Activated naive CD8-positive, alpha-beta T cell treated with anti-CD3 and anti-CD28 coated beads, Interleukin-2, amount 10 ng/mL, durations not matched to agents 7 days and 5 days (primary cell): ENCODE data around the gene RHOD. TPM values are rescaled to one million over a fixed set of nuclear protein-coding genes. Genes with fewer than 3 reads are reported as not detected.

Experiments used
- ATAC-seq: fragments of 150-1000 bp; cut with Tn5 transposase; one replicate; pipeline ENCODE4 v1.10.0; 2021; ENCODE audit warnings: low read depth, moderate library complexity
- POLR2A ChIA-PET: fragments of 350-600 bp; sonication (Branson Sonifier 250); formaldehyde crosslinking; loops from one replicate; lab custom pipeline; 2021; ENCODE audit warnings: antibody characterized with exemption; lab: Charles Lee
- DNase-seq: peaks from one replicate; pipeline ENCODE4 v3.0.0; 2021
- H3K27ac Mint-ChIP-seq: one replicate; pipeline ENCODE4 v1.8.0; 2022; ENCODE audit warnings: mild to moderate bottlenecking, mixed read lengths
- H3K27me3 Mint-ChIP-seq: one replicate; pipeline ENCODE4 v1.8.0; 2022; ENCODE audit warnings: mild to moderate bottlenecking, moderate library complexity, mixed read lengths
- H3K36me3 Mint-ChIP-seq: one replicate; pipeline ENCODE4 v1.8.0; 2021; ENCODE audit warnings: mild to moderate bottlenecking, mixed read lengths
- H3K4me1 Mint-ChIP-seq: one replicate; pipeline ENCODE4 v1.8.0; 2021; ENCODE audit warnings: mixed read lengths
- H3K4me3 Mint-ChIP-seq: one replicate; pipeline ENCODE4 v1.8.0; 2022; ENCODE audit warnings: mild to moderate bottlenecking, moderate library complexity, mixed read lengths
- H3K9me3 Mint-ChIP-seq: one replicate; pipeline ENCODE4 v1.8.0; 2021; ENCODE audit warnings: mixed read lengths
- total RNA-seq, 2 experiments: library from RNA; stranded (reverse); gene quantifications; one replicate each; pipeline ENCODE4 v1.2.3, GENCODE V29; 2021

RHOD gene
- total RNA-seq, 2 experiments from 2014 or later = 0.39 to 0.54 TPM

DNA sequence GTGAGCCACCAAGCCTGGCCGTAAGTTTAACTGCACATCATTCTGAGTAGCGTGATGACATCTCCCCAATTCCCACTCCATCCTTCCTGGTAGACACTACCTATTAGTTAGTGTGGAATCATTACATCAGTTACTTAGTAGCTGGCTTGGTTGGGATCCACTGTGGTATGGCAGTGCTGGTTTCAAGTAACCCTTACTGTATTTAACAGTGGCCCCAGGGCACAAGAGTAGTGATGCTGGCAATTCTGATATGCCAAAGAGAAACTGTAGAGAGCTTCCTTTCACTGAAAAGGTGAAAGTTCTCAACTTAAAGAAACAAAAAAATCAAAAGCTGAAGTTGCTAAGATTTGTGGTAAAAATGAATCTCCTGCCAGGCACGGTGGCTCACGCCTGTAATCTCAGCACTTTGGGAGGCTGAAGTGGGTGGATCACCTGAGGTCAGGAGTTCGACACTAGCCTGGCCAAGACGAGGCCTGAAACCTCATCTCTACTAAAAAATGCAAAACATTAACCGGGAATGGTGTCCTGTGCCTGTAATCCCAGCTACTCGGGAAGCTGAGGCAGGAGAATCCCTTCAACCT, 27.2 kb downstream of the RHOD start:
- POLR2A ChIA-PET = interaction anchor here (1.2 kb wide), 1 partner anchor 18 kb away, joined by 4 read pairs; no protein-coding TSS in a partner anchor
- Mint-ChIP-seq H3K4me1 (peaks cover 11% of the 10 kb centered on the region), H3K27me3 (peaks cover 2% of the 10 kb centered on the region), H3K4me3 (no peak overlapping the region), H3K9me3 (no peaks in the 10 kb centered on the region), H3K27ac (no peak overlapping the region), H3K36me3 (no peaks in the 10 kb centered on the region)
- ATAC-seq (no peak), DNase-seq (no peak)

DNA sequence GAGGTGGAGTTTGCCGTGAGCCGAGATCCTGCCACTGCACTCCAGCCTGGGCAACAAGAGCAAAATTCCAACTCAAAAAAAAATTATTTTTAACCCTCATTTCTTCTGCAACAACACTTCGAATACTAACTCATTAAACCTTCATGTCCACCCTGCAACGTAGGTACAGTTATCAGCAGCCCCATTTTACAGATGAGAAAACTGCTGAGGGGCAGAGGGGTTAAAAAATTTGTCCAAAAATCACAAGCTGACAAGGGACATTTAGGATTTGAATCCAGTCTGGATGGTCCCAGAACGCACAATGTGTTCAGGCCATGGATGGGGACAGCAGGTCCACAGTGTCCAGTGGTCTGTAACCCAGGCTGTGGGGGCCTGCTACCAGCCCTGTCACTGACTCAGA, 29.0 kb downstream of the RHOD start:
- no peak for DNase-seq
- ATAC-seq = no peak
- POLR2A ChIA-PET = no interaction called here
- Mint-ChIP-seq H3K4me1 (peaks cover 11% of the 10 kb centered on the region), H3K27ac (no peak overlapping the region), H3K27me3 (peaks cover 2% of the 10 kb centered on the region), H3K4me3 (no peak overlapping the region), H3K9me3 (no peaks in the 10 kb centered on the region), H3K36me3 (no peaks in the 10 kb centered on the region)

DNA sequence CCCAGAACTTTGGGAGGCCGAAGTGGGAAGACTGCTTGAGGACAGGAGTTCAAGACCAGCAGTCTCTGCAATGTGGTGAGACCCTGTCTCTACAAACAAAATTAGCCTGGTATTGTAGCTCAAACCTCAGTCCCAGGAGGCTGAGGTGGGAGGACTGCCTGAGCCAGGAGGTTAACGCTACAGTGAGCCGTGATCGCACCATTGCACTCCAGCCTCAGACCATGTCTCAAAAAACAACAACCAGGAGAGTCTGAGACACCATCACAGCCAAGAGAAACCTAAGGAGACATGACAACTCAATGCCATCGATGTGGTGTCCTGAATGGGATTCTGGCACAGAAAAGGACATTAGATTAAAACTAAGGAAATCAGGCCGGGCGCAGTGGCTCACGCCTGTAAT, 34.1 kb downstream of the RHOD start:
- Mint-ChIP-seq H3K36me3 (no peaks in the 10 kb centered on the region), H3K4me1 (no peaks in the 10 kb centered on the region), H3K9me3 (no peaks in the 10 kb centered on the region), H3K27ac (no peak overlapping the region), H3K27me3 (no peaks in the 10 kb centered on the region), H3K4me3 (no peak overlapping the region)
- DNase-seq (no peak), ATAC-seq (no peak)
- POLR2A ChIA-PET = no interaction called here

DNA sequence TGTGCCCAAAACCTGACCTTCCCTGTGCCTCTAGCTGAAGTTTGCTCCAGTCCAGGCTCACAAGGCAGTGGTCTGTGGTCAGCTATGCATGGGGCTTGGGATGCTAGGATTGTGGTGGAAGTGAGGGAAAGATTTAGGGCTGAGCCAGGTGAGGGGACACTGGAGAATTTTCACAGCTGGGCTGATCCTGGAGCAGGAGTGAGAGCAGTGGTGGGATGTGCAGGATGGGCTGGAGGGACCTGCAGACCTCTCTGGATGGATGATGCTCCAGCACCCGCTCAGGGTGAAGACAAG, 38.5 kb downstream of the RHOD start:
- Mint-ChIP-seq H3K9me3 (no peaks in the 10 kb centered on the region), H3K4me3 (no peak overlapping the region), H3K27me3 (no peaks in the 10 kb centered on the region), H3K4me1 (peaks cover 11% of the 10 kb centered on the region), H3K36me3 (no peaks in the 10 kb centered on the region), H3K27ac (no peak overlapping the region)
- ATAC-seq = no peak
- POLR2A ChIA-PET = interaction anchor here (0.8 to 1.1 kb wide), 2 partner anchors 24 to 35 kb away, joined by 3 read pairs; partner anchors contain the start of gene KDM2A
- DNase-seq = no peak

DNA sequence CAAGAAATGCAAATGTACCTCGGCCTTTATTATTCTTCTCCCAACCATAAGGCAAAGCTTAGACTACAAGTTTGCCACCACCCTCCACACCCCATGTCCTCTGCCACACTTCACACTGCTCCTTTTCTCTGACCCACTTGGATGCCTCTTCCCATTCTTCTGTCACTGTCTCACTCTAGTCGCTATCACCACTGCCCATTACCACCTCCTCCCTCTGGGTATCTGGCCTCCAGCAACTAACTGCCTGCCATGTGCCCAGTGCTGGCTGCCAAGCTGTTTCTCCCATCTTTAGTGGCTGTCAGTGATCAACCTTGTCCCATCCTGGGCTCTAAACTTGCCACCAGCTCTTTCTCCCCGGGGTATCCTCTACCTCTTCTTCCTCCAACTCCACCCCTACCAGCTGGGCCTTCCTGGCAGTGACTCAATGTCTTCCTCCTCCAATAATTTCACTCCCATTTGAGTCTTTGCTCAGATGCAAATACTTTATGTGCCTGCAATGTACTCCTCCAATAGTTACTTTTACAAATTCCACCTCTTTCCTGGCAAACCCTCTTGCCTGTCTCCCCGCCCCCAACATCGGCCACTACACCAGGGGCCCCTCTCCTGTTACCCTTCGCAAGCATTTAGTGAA, 42.3 kb downstream of the RHOD start:
- Mint-ChIP-seq H3K9me3 (no peaks in the 10 kb centered on the region), H3K27ac (peak overlapping the region; percentile 9), H3K27me3 (no peaks in the 10 kb centered on the region), H3K4me1 (peaks cover 26% of the 10 kb centered on the region), H3K4me3 (no peak overlapping the region), H3K36me3 (no peaks in the 10 kb centered on the region)
- ATAC-seq (no peak), DNase-seq (no peak)
- POLR2A ChIA-PET = no interaction called here

DNA sequence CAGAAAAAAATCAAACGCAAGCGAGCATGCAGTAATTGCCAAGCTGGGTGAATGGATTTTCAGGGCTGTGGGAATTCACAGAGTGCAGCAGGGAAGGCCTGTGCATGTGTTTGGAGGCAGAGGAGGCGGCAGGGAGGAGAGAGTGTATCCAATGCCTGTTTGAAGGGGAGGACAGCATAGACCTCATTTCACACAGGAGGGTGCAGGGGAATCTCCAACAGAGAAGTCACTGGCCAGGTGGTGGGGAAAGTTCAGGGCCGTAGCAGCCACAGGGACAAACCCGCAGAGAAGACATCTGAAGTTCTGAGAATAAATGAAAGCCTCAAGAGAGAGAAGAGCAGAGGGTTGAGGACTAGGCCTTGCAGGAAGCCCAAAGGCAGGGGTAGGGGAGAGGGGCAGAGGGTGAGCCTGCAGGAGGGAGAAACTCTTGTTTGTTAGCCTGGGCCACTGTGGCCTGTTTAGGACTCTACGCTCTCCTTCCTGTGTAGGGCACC, 43.2 kb downstream of the RHOD start:
- POLR2A ChIA-PET = interaction anchor here (0.6 kb wide), 1 partner anchor 58 kb away, joined by 3 read pairs; no protein-coding TSS in a partner anchor
- Mint-ChIP-seq H3K27me3 (no peaks in the 10 kb centered on the region), H3K9me3 (no peaks in the 10 kb centered on the region), H3K4me3 (peak overlapping the region; percentile 31), H3K4me1 (peaks cover 31% of the 10 kb centered on the region), H3K27ac (peak overlapping the region; percentile 84), H3K36me3 (no peaks in the 10 kb centered on the region)
- ATAC-seq (peak; percentile 40), DNase-seq (no peak)

DNA sequence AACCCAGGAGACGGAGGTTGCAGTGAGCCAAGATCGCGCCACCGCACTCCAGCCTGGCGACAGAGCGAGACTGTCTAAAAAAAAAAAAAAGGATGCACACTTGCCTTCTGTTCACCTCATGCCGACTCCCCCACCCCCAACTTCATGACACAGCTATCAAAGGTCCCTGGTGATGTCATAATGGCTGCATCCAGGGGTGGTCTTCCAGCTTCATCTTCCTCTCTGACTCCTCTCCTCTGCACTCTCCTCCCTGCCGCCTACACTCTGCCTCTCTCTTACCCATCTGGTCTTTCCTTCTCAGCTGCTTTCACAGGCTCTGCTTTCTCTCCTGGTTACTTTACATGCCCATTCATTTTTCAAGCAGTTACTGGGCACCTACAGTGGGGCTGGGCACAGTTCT, 46.0 kb downstream of the RHOD start:
- peaks cover 31% of the 10 kb centered on the region for H3K4me1 Mint-ChIP-seq
- peak overlapping the region; percentile 71 for H3K27ac Mint-ChIP-seq

DNA sequence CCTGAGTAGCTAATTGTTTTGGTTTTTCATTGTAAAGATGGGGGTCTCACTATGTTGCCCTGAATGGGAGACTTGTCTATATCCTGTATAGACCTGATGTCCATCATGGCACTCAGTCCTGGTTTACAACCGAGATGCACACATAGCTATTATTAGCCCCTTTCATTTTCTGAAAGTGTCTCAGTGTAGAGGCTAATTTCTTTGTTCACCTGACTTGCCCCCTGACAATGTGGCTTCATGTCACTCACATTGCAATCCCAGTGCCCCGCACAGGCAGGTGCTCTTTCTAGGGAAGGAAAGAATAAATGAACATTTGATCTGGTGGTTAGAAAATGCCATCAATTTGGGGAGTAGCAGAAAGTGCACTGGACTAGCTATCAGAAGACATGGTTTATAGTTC, 49.3 kb downstream of the RHOD start:
- Mint-ChIP-seq H3K27ac (no peak overlapping the region), H3K27me3 (no peaks in the 10 kb centered on the region), H3K9me3 (no peaks in the 10 kb centered on the region), H3K36me3 (no peaks in the 10 kb centered on the region), H3K4me1 (peaks cover 16% of the 10 kb centered on the region), H3K4me3 (no peak overlapping the region)
- POLR2A ChIA-PET = interaction anchor here (0.9 to 5.4 kb wide), 2 partner anchors 11 to 183 kb away, joined by 5 to 43 read pairs; partner anchors contain the start of genes ANKRD13D and KDM2A
- DNase-seq = no peak
- ATAC-seq = no peak

More for the DNA sequence above, 46.0 kb downstream of the RHOD start:
- H3K27me3 Mint-ChIP-seq = no peaks in the 10 kb centered on the region
- POLR2A ChIA-PET = interaction anchor here (5.4 kb wide), 1 partner anchor 15 kb away, joined by 43 read pairs; the partner anchor contains the start of gene KDM2A
- ATAC-seq = no peak
- H3K9me3 Mint-ChIP-seq = no peaks in the 10 kb centered on the region
- no peaks in the 10 kb centered on the region for H3K36me3 Mint-ChIP-seq
- DNase-seq = no peak
- no peak overlapping the region for H3K4me3 Mint-ChIP-seq

DNA sequence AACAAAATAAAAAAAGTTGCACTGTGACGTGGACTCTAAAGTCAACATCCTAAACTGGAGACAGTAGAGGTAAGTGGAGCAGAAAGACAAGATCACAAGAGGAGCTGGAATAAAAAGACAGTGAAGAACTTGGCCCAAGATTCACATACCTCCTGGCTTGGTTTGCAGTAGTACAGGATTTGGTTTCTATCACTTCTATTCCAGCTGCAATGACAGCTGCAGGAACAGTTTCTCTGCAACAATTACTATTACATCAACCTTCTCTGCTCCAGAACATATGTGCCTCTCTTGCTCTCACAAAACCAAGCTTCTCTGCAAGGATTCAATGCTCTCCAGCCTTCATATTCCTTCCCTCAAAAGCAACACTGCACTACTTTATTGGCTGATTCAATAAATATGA, 54.6 kb downstream of the RHOD start:
- Mint-ChIP-seq H3K27ac (no peak overlapping the region), H3K36me3 (peaks cover 2% of the 10 kb centered on the region), H3K4me3 (no peak overlapping the region), H3K9me3 (no peaks in the 10 kb centered on the region), H3K27me3 (peaks cover 1% of the 10 kb centered on the region), H3K4me1 (peaks cover 11% of the 10 kb centered on the region)
- POLR2A ChIA-PET = interaction anchor here (0.6 kb wide), 1 partner anchor 13 kb away, joined by 3 read pairs; no protein-coding TSS in a partner anchor
- DNase-seq (no peak), ATAC-seq (no peak)

DNA sequence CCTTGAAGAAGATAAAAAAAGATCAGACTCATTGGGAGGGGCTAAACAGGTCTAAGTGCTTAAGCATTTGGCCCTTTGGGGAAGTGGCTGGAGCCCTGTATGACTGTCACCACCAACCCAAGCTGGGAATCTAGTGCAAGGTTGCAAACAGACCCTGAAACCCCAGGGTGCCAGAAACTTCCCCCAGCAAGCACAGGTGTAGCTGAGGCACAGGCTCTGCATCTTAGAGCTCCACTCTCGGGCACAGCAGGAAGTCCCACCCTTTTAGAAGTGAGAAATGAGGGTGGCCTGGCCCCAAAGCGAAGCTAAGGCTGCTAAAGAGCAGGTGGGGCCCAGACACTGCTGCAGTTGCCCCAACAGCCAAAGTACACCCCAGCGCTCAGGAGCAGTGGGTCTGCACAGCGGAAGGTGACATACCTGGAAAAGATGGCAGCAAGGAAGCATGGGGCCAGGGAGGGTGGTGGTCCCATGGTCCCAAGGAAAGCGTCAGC, 56.6 kb downstream of the RHOD start:
- H3K27me3 Mint-ChIP-seq = peaks cover 1% of the 10 kb centered on the region
- H3K27ac Mint-ChIP-seq = peak overlapping the region; percentile 71
- H3K9me3 Mint-ChIP-seq = no peaks in the 10 kb centered on the region
- peaks cover 2% of the 10 kb centered on the region for H3K36me3 Mint-ChIP-seq
- H3K4me1 Mint-ChIP-seq = peaks cover 19% of the 10 kb centered on the region
- DNase-seq = peak; percentile 32
- no peak for ATAC-seq
- H3K4me3 Mint-ChIP-seq = no peak overlapping the region
- POLR2A ChIA-PET = interaction anchor here (0.5 to 0.6 kb wide), 2 partner anchors 48 to 55 kb away, joined by 3 read pairs; no protein-coding TSS in a partner anchor

DNA sequence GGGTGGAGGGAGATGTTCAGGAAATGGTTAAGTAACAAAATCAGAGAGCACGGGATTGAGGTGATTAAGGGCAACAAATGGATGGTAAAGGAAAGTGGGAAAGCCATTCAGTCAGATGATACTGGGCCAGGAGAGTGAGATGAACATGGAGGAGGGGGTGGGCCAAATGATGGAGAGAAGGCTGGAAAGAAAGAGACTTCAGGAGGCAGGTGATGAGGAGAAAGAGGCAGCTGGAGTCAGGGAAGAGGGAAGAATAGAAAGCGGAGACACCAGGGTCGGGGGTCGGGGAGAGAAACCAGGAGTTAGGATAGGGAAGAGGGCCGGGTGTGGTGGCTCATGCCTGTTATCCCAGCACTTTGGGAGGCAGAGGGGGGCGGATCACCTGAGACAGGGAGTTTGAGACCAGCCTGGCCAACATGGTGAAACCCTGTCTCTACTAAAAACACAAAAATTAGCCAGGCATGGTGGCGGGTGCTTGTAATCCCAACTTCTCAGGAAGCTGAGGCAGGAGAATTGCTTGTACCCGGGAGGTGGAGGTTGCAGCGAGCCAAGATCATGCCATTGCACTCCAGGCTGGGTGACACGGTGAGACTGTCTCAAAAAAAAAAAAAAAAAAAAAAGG, 57.7 kb downstream of the RHOD start:
- no peaks in the 10 kb centered on the region for H3K9me3 Mint-ChIP-seq

DNA sequence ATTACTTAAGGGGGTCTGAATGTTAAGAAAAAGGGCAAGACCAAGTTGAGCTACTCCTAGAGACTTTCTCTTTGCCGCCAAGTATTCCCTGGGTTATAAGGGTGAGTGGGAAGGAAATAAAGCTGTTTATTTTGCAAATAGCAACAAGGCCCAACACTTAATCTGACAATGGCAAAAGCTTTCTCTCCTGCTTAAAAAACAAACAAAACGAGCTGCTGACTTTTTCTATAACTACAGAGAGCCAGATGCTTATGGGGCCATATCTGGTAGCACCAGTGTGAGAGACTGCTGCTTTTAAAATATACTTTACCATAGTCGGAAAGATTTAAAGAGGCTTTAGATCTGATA, 60.1 kb downstream of the RHOD start:
- POLR2A ChIA-PET = interaction anchor here (0.7 to 4.7 kb wide), 2 partner anchors 12 to 171 kb away, joined by 3 to 43 read pairs; no protein-coding TSS in a partner anchor
- Mint-ChIP-seq H3K4me3 (no peak overlapping the region), H3K4me1 (peaks cover 25% of the 10 kb centered on the region), H3K27ac (no peak overlapping the region), H3K9me3 (no peaks in the 10 kb centered on the region), H3K36me3 (peaks cover 15% of the 10 kb centered on the region), H3K27me3 (peaks cover 1% of the 10 kb centered on the region)
- ATAC-seq (no peak), DNase-seq (no peak)

More for the DNA sequence above, 57.7 kb downstream of the RHOD start:
- POLR2A ChIA-PET = no interaction called here
- H3K4me3 Mint-ChIP-seq = no peak overlapping the region
- H3K27ac Mint-ChIP-seq = no peak overlapping the region
- DNase-seq = peak; percentile 10
- peaks cover 2% of the 10 kb centered on the region for H3K36me3 Mint-ChIP-seq
- peaks cover 1% of the 10 kb centered on the region for H3K27me3 Mint-ChIP-seq
- ATAC-seq = no peak
- peaks cover 19% of the 10 kb centered on the region for H3K4me1 Mint-ChIP-seq

DNA sequence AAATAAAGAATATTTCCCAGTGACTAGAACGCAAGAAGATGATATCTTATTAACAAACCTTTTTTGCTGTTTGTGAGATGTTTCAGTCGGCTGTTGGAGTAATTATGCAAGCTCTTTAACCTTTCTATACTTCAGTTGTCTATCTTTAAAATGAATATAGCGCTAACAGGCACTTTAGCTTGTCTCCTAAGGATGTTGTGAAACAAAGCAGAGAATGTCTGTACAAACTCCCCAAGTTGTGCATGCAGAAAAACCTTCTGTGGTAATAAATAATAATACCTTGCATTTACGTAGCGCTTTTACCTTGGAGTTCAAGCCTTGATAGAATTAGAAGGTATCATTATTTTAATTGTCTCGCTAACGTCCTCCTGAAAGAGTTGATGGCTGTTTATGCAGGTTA, 60.5 kb downstream of the RHOD start:
- no peaks in the 10 kb centered on the region for H3K9me3 Mint-ChIP-seq
- DNase-seq (no peak), ATAC-seq (no peak)
- POLR2A ChIA-PET = interaction anchor here (0.7 to 4.7 kb wide), 2 partner anchors 13 to 35 kb away, joined by 3 to 43 read pairs; no protein-coding TSS in a partner anchor
- H3K27me3 Mint-ChIP-seq = peaks cover 1% of the 10 kb centered on the region
- peaks cover 17% of the 10 kb centered on the region for H3K36me3 Mint-ChIP-seq
- peak overlapping the region; percentile 76 for H3K27ac Mint-ChIP-seq
- peak overlapping the region; percentile 76 for H3K4me3 Mint-ChIP-seq
- H3K4me1 Mint-ChIP-seq = peaks cover 29% of the 10 kb centered on the region
